Peyer's patch (tissue), 4 donors: ENCODE data around the gene ADAMTS2.

Source experiments
- POLR2A ChIP-seq, 2 donors: fragments of 450-650 bp; IDR thresholded peaks; one replicate each; pipeline ENCODE4 v1.5.1; 2017; ENCODE audit warnings: antibody characterized with exemption in 2 of 2, mild to moderate bottlenecking in 2 of 2, moderate library complexity in 2 of 2
- TF ChIP-seq, protein P1 (sequence below), 6 experiments: fragments of 450-650 bp in 4 of 6; fragments of 200-600 bp in 2 of 6; sonication (generic) in 1 of 6; IDR thresholded peaks; one replicate each; pipeline ENCODE4 v1.5.1; 2017 to 2019; ENCODE audit warnings: antibody characterized with exemption in 6 of 6, mild to moderate bottlenecking in 3 of 6, moderate library complexity in 1 of 6

DNA sequence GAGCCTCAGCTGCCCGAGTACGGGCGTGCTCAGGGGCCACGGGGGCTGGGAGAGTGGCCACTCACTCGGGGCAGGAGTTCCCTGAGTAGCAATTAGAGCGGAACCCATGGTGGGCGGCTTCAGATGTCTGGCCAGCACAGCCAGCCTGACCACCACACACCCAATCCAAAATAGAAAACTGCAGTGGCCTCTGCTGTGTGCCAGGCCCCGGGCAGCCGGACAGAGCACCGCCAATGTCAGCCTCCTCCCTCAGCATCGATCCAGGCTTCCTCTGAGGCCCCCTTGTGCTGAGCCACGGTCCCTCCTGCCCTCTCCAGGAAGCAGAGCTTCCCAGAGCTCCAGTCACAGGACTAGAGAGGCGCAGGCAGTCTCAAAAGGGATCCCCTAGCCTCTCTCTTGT, 2.7 kb downstream of the ADAMTS2 start:
- TF ChIP-seq, protein P1, sequence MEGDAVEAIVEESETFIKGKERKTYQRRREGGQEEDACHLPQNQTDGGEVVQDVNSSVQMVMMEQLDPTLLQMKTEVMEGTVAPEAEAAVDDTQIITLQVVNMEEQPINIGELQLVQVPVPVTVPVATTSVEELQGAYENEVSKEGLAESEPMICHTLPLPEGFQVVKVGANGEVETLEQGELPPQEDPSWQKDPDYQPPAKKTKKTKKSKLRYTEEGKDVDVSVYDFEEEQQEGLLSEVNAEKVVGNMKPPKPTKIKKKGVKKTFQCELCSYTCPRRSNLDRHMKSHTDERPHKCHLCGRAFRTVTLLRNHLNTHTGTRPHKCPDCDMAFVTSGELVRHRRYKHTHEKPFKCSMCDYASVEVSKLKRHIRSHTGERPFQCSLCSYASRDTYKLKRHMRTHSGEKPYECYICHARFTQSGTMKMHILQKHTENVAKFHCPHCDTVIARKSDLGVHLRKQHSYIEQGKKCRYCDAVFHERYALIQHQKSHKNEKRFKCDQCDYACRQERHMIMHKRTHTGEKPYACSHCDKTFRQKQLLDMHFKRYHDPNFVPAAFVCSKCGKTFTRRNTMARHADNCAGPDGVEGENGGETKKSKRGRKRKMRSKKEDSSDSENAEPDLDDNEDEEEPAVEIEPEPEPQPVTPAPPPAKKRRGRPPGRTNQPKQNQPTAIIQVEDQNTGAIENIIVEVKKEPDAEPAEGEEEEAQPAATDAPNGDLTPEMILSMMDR (IDR thresholded peaks at IDR 0.05), result no peak
- no peak for TF ChIP-seq POLR2A (IDR thresholded peaks at IDR 0.05)
